ENCODE measurements around the gene SNX9.
"Not testable (repeated sequence)": the region's sequence is repeated elsewhere in the genome, so short reads cannot be mapped to it uniquely, and the experiment has no call there.

SNX9 gene

GRCh38 chr6:157893238-157893637 is 70.2 kb downstream of the SNX9 start:
- DNase-seq = no peak

GRCh38 chr6:157895585-157895984 is 72.5 kb downstream of the SNX9 start:
- no peak for DNase-seq

GRCh38 chr6:157896932-157897331 is 73.9 kb downstream of the SNX9 start:
- no peak for DNase-seq

GRCh38 chr6:157898169-157898568 is 75.1 kb downstream of the SNX9 start:
- no peak for DNase-seq

DNA sequence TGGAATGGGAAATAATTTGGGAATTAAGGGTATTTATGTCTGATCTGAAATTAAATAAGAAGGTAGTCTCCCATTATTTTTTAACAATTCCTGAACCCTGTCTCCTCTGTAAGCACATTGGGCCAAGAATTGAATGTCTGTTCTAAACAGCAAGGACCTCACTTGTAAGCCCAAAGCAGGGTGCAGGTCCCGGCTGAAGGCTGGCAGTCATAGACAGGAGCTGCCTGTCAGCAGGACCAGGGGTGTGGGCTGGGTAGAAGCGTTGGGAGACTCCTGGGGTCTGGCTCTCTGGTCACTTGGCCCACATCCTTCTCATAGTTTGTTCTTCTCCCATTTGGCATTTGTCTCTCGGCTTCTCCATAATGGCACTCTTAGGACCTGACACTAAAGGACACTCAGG is 75.6 kb downstream of the SNX9 start:
- no peak for DNase-seq

DNA sequence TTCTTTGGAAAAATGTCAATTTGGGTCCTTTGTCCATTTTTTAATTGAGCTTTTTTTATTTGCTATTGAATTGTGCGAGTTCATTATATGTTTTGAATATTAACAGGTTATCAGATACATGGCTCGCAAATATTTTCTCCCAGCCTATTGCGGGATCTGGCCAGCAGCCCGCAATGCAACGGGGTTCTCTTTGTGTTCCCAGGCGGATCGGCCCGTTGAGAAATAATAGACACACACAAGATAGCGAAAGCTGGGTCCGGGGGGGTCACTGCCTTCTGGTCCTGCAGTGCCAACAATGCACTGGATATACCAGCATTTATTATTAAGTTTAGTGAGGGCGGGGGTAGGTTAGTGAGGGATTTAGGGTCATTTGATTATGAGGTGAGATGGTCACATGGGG is 77.2 kb downstream of the SNX9 start:
- DNase-seq = not testable (repeated sequence)

- not testable (repeated sequence) for DNase-seq
Observed at GRCh38 chr6:157900751-157901150, 77.7 kb downstream of the SNX9 start.

GRCh38 chr6:157904999-157905398 is 82.0 kb downstream of the SNX9 start:
- no peak for DNase-seq

GRCh38 chr6:157905590-157906342 is 82.7 kb downstream of the SNX9 start:
- DNase-seq = no peak

- no peak for DNase-seq
Observed at GRCh38 chr6:157906537-157907061, 83.6 kb downstream of the SNX9 start.

DNA sequence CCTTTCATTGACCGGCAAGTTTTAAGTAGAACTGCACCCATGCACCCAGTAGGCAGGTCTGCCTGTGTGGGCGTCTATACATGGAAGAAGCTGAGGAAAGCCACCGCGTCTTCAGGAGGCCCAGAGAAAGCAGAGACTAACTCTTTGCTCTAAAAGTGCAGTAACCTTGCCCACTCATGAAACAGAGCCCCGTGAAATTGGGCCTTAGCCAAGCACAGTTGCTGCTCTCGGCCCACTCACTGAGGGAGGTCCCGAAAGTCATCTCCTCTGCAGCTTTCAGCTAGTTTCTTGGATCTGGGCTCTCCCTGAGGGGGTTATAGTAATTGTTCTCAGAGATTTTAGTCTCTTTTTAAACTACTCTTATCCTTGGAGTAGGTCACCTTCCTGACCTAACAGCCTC is 84.6 kb downstream of the SNX9 start:
- DNase-seq = no peak

DNA sequence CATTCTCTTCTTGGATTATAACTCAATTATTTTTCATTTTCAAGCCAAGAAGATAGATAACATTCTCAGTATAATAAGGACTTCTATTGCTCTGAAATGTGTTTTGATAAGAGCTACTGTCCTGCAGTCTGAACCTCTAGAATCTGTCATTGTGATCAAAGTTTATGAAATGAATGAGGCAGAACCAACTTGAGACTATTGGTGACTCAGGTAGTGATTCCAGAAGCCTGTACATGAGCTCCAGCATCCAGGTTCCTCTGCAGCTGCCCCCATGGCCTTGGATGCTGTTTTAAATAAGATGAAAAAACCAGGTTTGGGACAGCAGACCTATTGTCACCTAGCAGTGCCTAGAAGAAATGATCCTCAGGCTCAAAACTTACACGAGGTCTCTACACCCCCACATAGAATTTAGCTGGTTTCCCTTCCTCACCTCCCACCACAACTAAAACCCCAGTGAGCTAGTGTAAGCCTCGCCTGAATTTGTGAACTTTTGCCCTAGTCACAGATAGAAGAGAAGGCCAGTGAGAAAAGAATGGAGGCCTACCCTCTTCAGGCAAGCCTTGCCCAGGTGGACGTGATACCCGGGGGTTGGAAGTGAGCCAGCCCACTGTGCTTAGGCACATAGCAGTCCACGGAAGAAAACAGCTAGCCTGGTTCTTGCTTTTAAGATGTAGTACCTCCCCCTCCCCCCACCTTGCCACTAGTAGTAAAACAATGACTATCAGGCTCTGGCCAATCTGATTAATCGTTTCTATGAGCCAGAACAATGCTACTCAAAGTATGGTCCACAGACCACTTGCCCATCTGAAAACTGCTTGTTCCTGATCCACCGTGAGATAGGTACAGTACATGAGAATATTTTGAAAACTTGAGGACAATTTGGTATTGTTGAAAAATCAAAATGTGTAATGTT is 85.6 kb downstream of the SNX9 start:
- DNase-seq = no peak

DNA sequence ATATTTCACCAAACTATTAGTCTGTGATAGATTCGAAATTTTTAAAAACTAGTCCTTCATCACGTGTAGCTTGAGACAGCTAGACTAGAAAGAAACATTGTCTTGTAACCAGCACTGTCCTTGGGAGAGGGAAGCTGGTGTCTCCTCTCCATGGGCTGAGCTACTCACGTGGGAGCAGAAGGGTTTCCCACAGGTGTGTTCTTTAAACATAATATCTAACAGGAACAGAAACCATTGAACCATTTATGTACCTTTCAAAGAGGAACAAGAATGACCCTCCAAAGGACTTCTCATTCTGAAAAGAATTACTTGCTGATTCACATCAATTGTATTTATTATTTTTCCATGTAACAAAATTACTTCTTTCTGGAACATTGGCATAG is 86.2 kb downstream of the SNX9 start:
- DNase-seq = no peak

DNA sequence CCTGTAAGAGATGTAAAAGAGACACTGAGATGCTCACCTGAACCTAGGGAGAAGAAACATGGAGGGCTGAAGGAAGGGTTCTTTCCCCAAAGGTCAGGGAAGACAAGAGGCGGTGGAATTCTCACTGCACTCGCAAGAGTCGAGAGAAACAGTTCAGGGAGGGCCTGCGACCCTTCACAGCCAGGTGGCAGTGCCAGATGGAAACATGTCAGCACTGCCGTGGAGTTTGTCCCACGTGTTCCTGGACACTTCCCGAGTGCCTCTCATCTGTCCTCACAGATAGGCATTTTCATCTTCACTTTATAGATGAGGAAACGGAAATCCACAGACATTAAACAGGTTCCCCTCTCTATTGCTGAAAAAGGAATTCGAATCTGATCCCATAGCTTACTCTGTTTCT is 88.2 kb downstream of the SNX9 start:
- DNase-seq = no peak

GRCh38 chr6:157911786-157912185 is 88.7 kb downstream of the SNX9 start:
- no peak for DNase-seq

DNA sequence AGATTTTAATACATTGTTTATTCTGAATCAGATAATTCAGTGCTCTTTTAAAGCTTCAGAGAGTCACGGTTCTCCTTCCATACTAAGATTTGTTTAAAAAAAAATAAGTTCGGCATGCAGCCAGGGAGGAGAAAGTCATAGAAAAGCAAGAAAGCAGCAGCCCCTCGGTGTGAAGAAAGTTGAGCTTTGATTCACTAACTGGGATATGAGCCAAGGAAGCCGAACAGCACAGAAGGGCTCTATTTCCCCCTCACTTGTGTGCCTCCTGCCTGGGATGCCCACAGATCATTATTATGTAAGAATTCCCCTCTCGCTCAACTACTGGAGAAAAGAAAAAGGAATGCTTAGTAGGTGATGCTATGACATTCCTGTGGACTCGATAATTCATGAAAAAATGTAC is 89.3 kb downstream of the SNX9 start:
- DNase-seq = no peak

- DNase-seq = no peak
Observed at GRCh38 chr6:157921685-157922367, 98.8 kb downstream of the SNX9 start.

DNA sequence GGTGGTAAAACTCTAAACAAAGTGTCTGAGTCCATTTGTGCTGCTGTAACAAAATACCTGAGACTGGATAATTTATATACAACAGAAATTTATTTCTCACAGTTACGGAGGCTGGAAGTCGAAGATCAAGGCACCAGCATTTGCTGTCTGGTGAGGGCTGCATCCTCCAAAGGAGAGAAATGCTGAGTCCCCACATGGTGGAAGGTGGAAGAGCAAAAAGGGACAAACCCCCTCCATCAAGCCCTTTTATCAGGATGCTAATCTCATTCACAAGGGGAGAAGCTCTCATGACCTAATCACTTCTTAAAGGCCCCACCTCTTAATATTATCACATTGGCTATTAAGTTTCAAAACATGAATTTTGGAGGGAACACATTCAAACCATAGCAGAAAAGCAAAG is 102.7 kb downstream of the SNX9 start:
- no peak for DNase-seq

DNA sequence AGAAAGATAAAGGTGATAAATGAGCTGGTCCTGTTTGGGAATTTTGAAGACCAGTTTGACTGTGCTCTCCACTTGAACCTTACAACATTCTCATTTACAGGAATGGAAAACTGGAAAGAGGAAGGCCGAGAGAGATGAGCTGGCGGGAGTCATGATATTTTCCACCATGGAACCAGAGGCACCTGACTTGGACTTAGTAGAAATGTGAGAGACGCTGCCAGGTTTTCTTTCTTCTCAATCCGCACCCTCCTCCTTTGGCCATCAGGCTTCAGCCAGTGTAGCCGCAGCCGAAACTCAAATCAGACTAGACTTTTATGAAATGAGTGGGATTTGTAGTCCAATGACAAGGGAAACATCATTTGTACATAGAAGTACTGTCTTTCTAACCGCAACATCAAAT is 104.0 kb downstream of the SNX9 start:
- no peak for DNase-seq

- no peak for DNase-seq
Observed at GRCh38 chr6:157928428-157928827, 105.4 kb downstream of the SNX9 start.

DNA sequence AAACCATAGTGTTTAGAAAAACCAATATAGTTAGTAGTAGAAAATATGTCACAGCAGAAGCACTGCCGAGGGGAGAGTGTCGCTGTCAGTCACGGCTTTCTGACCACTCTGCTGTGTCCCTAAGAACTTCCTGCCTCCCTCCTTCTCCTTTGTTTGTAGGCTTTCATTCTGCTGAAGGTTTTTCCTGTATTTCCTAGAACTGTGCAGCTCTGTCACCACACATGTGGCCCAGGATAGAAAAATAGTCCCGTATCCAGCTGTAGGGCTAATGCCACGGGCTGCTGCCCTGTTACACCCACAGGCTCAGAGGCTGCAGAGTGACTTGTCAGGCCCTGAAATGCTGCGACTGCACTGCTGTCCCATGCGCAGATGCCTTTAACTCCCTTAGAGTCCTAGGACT is 106.0 kb downstream of the SNX9 start:
- no peak for DNase-seq

DNA sequence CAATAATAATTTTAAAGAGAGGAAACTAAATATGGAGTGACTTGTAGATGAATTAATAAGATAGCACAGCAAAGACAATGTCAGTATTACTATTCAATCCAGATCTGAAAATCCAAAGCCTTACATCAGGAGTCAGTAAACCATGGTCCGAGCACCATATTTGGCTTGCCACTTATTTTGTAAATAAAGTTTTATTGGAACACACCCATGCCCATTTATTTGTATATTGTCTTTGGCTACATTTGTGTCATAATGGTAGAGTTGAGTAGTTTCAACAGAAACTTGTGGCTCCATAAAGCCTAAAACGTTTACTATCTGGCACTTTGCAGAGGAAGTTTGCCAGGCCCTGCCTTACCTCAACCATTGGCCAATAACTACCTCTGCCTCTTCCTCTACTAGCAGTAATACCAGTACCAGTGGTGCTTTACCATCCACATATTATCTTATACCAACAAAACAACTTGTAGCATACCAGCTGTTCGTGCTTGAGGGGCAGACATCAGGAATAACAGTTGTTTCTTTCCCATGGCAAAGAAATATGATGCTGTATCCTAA is 106.8 kb downstream of the SNX9 start:
- DNase-seq = no peak

DNA sequence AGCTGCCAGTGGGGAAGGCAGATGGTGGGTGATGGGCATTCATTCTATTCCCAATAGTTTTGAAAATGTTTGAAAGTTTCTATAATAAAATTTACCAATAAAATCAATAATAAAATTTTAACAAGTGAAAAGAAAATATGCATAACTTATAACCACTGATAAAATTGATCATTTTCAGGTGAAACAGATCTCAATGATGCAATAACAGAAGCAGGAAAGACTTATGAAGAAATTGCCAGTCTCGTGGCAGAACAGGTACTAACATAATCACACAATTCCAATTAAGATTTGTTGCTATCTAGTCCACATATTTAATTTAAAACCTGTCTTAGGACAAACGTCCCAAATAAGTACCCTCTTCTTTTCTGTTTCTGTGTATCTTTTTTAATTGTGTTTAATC is 112.7 kb downstream of the SNX9 start:
- no peak for DNase-seq
